ENCODE measurements around the gene SNX21. TPM values are rescaled to one million over a fixed set of nuclear protein-coding genes. Genes with fewer than 3 reads are reported as not detected.

SNX21 gene
- total RNA-seq, 1 experiment from 2014 or later = 25.7 TPM

GRCh38 chr20:45880988-45881788 is 47.6 kb downstream of the SNX21 start, which contains the start of gene ZSWIM1:
Gene ZSWIM1 (plus strand): TSS chr20:45881227. CDS start chr20:45882593, 1,366 bp downstream.
- intact Hi-C loops (cut with micrococcal nuclease; ENCODE audit: unreplicated experiment) = no loop called here
- H3K4me3 ChIP-seq (ENCODE audit: low read depth in 2 of 2, low read length in 2 of 2) = peak within 1 kb of the TSS; percentile 70 to 95
- no peaks in the 10 kb centered on the region for H3K27me3 ChIP-seq (ENCODE audit: control insufficient read depth, insufficient read depth, low read length)
- DNase-seq (ENCODE audit: low read depth, low spot score) (peak; percentile 98), ATAC-seq (peak; percentile 99)
- H3K4me1 ChIP-seq (ENCODE audit: control insufficient read depth, insufficient read depth, low read length) = peaks cover 4% of the 10 kb centered on the region; the same call in 1 of the 2 replicates
- POLR2A ChIA-PET = interaction anchor here (1.1 kb wide), 1 partner anchor 9 kb away, joined by 6 read pairs; no protein-coding TSS in a partner anchor
- in situ Hi-C loops (cut with HindIII; ENCODE audit: low pct_unique_long_range_greater_than_20kb, low sequenced_read_pairs) = no loop called here
- CTCF ChIA-PET = interaction anchor here (0.9 to 2.2 kb wide), 2 partner anchors 9 to 10 kb away, joined by 3 to 5 read pairs; partner anchors contain the start of gene CTSA
- BruUV-seq (replicated peaks) = TSS peak; percentile 92
- H3K9me3 ChIP-seq (ENCODE audit: control insufficient read depth, insufficient read depth, low read depth, low read length) = no peaks in the 10 kb centered on the region
- peak within 1 kb of the TSS; percentile 95 for H3K27ac ChIP-seq (ENCODE audit: low read length)
- 0 out of 2 replicates have a peak, but pooled peaks cover 2% of the 10 kb centered on the region for H3K36me3 ChIP-seq (ENCODE audit: control insufficient read depth, insufficient read depth, low read length)
- peak; percentile 95 for TF ChIP-seq POLR2AphosphoS5 (IDR thresholded peaks at IDR 0.05; ENCODE audit: low read depth, low read length)
- TF ChIP-seq CTCF (IDR thresholded peaks at IDR 0.05) = no peak
- TF ChIP-seq REST (IDR thresholded peaks at IDR 0.05; ENCODE audit: insufficient read depth in 1 of 2, low read depth in 2 of 2, low read length in 1 of 2) = peak in 1 of 2 experiments; percentile 47; a peak in 1 of 4 replicates
- no peak for TF ChIP-seq TCF7L2 (IDR thresholded peaks at IDR 0.05; ENCODE audit: low read depth, low read length)
- no peak for TF ChIP-seq SIN3A (IDR thresholded peaks at IDR 0.05; ENCODE audit: borderline replicate concordance, insufficient read depth, low read depth, low read length)

- 0 out of 2 replicates have a peak, but pooled peaks cover 2% of the 10 kb centered on the region for H3K36me3 ChIP-seq (ENCODE audit: control insufficient read depth, insufficient read depth, low read length)
- no peak overlapping the region for H3K27ac ChIP-seq (ENCODE audit: low read length)
- ChIA-PET POLR2A (no interaction called here), CTCF (interaction anchor here (2.2 kb wide), 1 partner anchor 8 kb away, joined by 5 read pairs; no protein-coding TSS in a partner anchor)
- DNase-seq (ENCODE audit: low read depth, low spot score) (no peak), ATAC-seq (no peak)
- H3K4me3 ChIP-seq (ENCODE audit: low read depth in 2 of 2, low read length in 2 of 2) = no peak overlapping the region
- no TSS peak for BruUV-seq (replicated peaks)
- H3K27me3 ChIP-seq (ENCODE audit: control insufficient read depth, insufficient read depth, low read length) = no peaks in the 10 kb centered on the region
- no peaks in the 10 kb centered on the region for H3K9me3 ChIP-seq (ENCODE audit: control insufficient read depth, insufficient read depth, low read depth, low read length)
- H3K4me1 ChIP-seq (ENCODE audit: control insufficient read depth, insufficient read depth, low read length) = peaks cover 4% of the 10 kb centered on the region; the same call in 1 of the 2 replicates
- TF ChIP-seq TCF7L2 (IDR thresholded peaks at IDR 0.05; ENCODE audit: low read depth, low read length) (no peak), REST (IDR thresholded peaks at IDR 0.05; ENCODE audit: insufficient read depth in 1 of 2, low read depth in 2 of 2, low read length in 1 of 2) (0 out of 4 replicates have a peak, but pooled peaks of 1 of the 2 experiments have one; percentile 47), CTCF (IDR thresholded peaks at IDR 0.05) (no peak)
- intact Hi-C loops (cut with micrococcal nuclease; ENCODE audit: unreplicated experiment) (no loop called here), in situ Hi-C loops (cut with HindIII; ENCODE audit: low pct_unique_long_range_greater_than_20kb, low sequenced_read_pairs) (no loop called here)
Observed at GRCh38 chr20:45882469-45883099, 49.0 kb downstream of the SNX21 start.

Measured in Panc1 (cell line).